Activated CD4-positive, alpha-beta T cell treated with anti-CD3 and anti-CD28 coated beads for 36 hours (primary cell): Measurements from ENCODE around the gene MYOZ1. TPM values are rescaled to one million over a fixed set of nuclear protein-coding genes. Genes with fewer than 3 reads are reported as not detected.

Source experiments
- ATAC-seq: fragments of 200-7000 bp; cut with Tn5 transposase; one replicate; pipeline ENCODE4 v1.10.0; 2021; ENCODE audit warnings: mild to moderate bottlenecking, moderate library complexity
- CTCF ChIA-PET: fragments of 350-600 bp; sonication (Branson Sonifier 250); formaldehyde crosslinking; loops from one replicate; lab custom pipeline; 2021; ENCODE audit warnings: antibody characterized with exemption; lab: Charles Lee
- POLR2A ChIA-PET: fragments of 350-600 bp; sonication (Branson Sonifier 250); formaldehyde crosslinking; loops from one replicate; lab custom pipeline; 2021; ENCODE audit warnings: antibody characterized with exemption, inconsistent platforms; lab: Charles Lee
- DNase-seq: peaks from one replicate; pipeline ENCODE4 v3.0.0-alpha.2; 2020
- H3K27ac Mint-ChIP-seq: one replicate; pipeline ENCODE4 v1.8.0; 2021; ENCODE audit warnings: mixed read lengths
- H3K27me3 Mint-ChIP-seq: one replicate; pipeline ENCODE4 v1.8.0; 2021; ENCODE audit warnings: mixed read lengths
- H3K36me3 Mint-ChIP-seq: one replicate; pipeline ENCODE4 v1.8.0; 2021; ENCODE audit warnings: low read depth, mixed read lengths
- H3K4me1 Mint-ChIP-seq: one replicate; pipeline ENCODE4 v1.8.0; 2021; ENCODE audit warnings: mixed read lengths
- H3K4me3 Mint-ChIP-seq: one replicate; pipeline ENCODE4 v1.8.0; 2021; ENCODE audit warnings: mild to moderate bottlenecking, moderate library complexity, mixed read lengths
- H3K9me3 Mint-ChIP-seq: one replicate; pipeline ENCODE4 v1.8.0; 2021; ENCODE audit warnings: low read depth, mixed read lengths
- intact Hi-C, 2 experiments: fragments of 100-400 bp; cut with DNase I in 1 of 2; cut with micrococcal nuclease in 1 of 2; formaldehyde crosslinking; loops; one replicate each; pipeline versions ENCODE4 v1.14.2 to v1.15.1; 2022 to 2024; cut with DNase I, micrococcal nuclease
- total RNA-seq, 2 experiments: library from RNA; stranded (reverse); gene quantifications; one replicate each; pipeline ENCODE4 v1.2.3, GENCODE V29; 2021

MYOZ1 gene
- total RNA-seq, 2 experiments from 2014 or later = not detected

DNA sequence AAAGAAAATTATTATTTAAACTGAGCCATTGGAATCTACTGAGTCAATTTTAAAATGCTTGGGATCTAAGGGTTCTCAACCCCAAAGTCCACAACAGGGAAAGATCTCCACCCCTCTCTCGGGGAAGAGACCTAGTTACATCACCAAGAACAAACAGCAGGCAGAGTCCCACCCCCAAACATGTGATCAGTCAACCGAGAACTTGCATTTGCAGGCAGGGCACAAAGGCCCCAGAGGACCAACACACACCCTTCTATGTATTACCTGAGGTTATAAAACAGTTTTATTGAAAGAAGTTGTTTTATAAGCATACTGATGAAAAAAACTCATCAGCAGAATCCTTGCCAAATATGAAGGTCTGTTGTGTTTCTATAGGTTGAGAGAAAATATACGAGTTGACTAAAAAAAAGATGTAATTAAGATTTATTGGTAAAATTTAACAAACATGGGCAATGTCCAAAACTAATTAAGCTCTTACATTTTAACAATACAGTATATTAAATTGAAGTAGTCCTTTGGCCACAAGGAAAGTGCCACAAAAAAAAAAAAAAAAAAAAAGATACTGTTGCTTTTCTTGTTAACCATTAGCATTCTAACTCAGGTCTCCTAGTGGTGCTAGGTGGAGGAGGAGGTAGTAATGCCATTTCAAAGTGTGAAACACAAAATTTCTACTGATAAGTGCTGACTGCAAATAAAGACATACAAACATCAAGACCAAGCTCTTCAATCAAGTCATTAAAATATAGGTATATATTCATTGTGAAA is 49.2 kb downstream of the MYOZ1 start:
- Mint-ChIP-seq H3K36me3 (no peaks in the 10 kb centered on the region), H3K27me3 (peaks cover 2% of the 10 kb centered on the region), H3K9me3 (no peaks in the 10 kb centered on the region), H3K27ac (peak overlapping the region; percentile 72), H3K4me1 (peaks cover 15% of the 10 kb centered on the region), H3K4me3 (no peak overlapping the region)
- ATAC-seq (no peak), DNase-seq (peak; percentile 40)
- ChIA-PET CTCF (interaction anchor here (1.5 kb wide), 1 partner anchor 52 kb away, joined by 9 read pairs; no protein-coding TSS in a partner anchor), POLR2A (no interaction called here)
- intact Hi-C loops = no loop called here

DNA sequence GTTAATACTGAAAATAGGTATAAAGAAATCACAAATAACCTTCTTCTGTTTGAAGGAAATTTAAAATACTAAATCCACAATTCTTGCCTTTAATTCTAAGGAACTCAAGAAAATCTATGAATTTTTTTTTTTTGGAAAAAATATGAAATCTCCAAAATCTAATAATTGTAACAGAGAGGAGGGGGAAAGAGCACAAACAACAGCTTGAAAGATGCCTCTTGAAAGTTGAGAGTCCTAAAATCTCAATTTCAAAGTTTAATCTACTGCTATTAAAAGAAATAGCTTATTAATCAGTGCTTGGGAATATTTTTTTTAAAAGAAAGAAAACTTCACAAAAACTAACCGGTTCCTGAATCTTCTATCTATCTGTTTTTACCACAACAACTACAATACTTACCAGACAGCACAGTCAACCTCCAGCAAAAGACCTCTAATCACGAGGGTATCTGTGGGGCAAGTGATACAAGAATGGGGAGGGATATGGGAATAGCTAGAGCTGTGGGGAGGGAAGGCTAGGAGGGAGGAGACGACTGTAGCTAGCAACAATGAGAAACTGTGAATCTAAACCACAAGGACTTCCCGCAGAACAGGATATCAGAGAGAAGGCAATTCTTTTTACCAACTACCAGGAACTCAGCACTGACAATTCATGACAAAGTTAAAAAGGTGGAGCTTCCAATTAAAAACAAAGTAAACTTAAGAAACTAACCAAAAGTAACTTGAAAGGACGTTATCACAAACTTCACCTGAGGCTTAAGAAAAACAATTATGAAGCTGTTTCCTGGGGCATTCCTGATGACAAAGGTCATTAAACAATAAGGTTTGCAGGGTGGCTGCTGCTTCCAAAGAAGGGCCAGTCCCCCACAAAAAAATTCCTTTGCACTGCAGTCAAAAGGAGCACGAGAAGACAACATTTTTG is 50.1 kb downstream of the MYOZ1 start, which contains the start of gene USP54:
TSS of gene USP54 (minus strand) at position 462 of the 919 bp plus-strand sequence. CDS start 15,684 bp downstream, outside the sequence.
- DNase-seq = no peak
- intact Hi-C loops = no loop called here
- peaks cover 15% of the 10 kb centered on the region for H3K4me1 Mint-ChIP-seq
- H3K27ac Mint-ChIP-seq = peak within 1 kb of the TSS; percentile 72
- ChIA-PET CTCF (interaction anchor here (0.5 to 1.5 kb wide), 6 partner anchors 17 to 1250 kb away, joined by 3 to 9 read pairs (median 4); no protein-coding TSS in a partner anchor), POLR2A (interaction anchor here (1.0 kb wide), 1 partner anchor 20 kb away, joined by 4 read pairs; no protein-coding TSS in a partner anchor)
- peak; percentile 69 for ATAC-seq
- H3K27me3 Mint-ChIP-seq = peaks cover 2% of the 10 kb centered on the region
- H3K4me3 Mint-ChIP-seq = peak within 1 kb of the TSS; percentile 17
- H3K9me3 Mint-ChIP-seq = no peaks in the 10 kb centered on the region
- no peaks in the 10 kb centered on the region for H3K36me3 Mint-ChIP-seq

DNA sequence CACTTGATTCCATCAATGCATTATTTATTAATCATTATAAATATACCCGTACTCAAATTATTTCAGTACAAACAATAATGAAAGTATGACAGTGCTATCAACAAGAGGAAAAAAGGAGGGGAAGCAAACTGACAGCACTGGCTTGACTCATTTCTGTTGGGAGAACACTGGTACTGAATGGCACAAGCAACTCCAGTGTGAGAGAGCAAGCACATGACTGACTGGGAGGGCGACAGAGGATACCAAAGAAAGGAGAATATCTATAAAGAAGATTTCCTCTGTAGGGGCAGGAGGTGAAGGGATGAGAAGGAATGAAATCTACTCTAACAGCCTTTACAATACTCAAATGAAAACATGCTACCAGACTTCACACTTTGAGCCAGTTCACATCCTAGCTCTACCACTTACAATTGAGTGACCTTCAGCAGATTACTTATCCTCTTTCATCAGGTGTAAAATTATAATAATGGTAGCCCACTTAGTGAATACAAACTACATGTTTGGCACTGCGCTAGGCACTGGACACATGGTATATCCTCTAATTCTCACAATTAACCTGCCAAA is 51.6 kb downstream of the MYOZ1 start:
- H3K36me3 Mint-ChIP-seq = no peaks in the 10 kb centered on the region
- H3K27me3 Mint-ChIP-seq = peaks cover 2% of the 10 kb centered on the region
- intact Hi-C loops = no loop called here
- H3K4me3 Mint-ChIP-seq = no peak overlapping the region
- DNase-seq (no peak), ATAC-seq (no peak)
- H3K4me1 Mint-ChIP-seq = peaks cover 15% of the 10 kb centered on the region
- no peaks in the 10 kb centered on the region for H3K9me3 Mint-ChIP-seq
- H3K27ac Mint-ChIP-seq = no peak overlapping the region
- ChIA-PET POLR2A (interaction anchor here (1.0 kb wide), 1 partner anchor 21 kb away, joined by 4 read pairs; no protein-coding TSS in a partner anchor), CTCF (no interaction called here)

DNA sequence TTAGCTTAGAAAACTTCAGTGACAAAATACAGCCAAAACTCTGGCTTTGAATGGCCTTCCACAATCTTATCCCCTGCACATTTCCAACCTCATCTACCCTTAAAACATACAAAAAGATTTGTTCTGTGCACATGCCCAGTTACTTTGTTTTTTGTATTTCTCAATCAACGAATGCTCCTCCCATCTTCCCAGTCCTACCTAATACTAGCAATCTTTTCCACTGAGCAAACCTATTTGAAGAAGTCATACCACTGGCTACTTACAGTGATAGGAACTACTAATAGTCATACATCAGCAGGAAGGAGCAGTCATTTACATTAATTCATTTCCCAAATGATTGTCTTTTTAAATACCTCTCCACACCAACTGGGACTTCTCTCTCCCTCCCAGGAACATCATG is 52.6 kb downstream of the MYOZ1 start:
- ATAC-seq (no peak), DNase-seq (no peak)
- intact Hi-C loops = no loop called here
- peaks cover 15% of the 10 kb centered on the region for H3K4me1 Mint-ChIP-seq
- no peak overlapping the region for H3K4me3 Mint-ChIP-seq
- ChIA-PET CTCF (interaction anchor here (0.8 to 1.1 kb wide), 2 partner anchors 12 to 13 kb away, joined by 3 read pairs; no protein-coding TSS in a partner anchor), POLR2A (no interaction called here)
- no peaks in the 10 kb centered on the region for H3K9me3 Mint-ChIP-seq
- peaks cover 2% of the 10 kb centered on the region for H3K27me3 Mint-ChIP-seq
- no peaks in the 10 kb centered on the region for H3K36me3 Mint-ChIP-seq
- H3K27ac Mint-ChIP-seq = no peak overlapping the region

DNA sequence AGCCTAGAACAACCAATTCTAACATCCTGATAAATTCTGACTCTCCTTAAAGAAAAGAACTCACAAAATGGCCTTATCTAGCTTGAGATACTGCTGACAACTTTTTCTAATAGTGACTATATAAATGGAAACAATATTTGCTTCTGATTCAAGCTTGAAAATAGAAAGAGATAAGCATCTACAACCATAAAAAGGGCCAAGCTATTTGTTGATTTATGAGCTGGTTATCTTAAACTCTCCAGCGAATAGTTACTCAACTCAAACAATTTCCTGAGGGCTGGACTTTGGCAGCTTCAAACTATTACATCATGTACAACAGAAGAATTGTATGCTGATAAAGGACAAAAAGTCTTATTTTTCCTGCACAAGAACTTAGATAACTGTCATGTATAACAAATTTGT is 54.7 kb downstream of the MYOZ1 start:
- Mint-ChIP-seq H3K4me3 (no peak overlapping the region), H3K9me3 (no peaks in the 10 kb centered on the region), H3K4me1 (peaks cover 6% of the 10 kb centered on the region), H3K27ac (no peak overlapping the region), H3K27me3 (peaks cover 2% of the 10 kb centered on the region), H3K36me3 (no peaks in the 10 kb centered on the region)
- DNase-seq = no peak
- intact Hi-C loops = no loop called here
- ChIA-PET CTCF (no interaction called here), POLR2A (no interaction called here)
- no peak for ATAC-seq

DNA sequence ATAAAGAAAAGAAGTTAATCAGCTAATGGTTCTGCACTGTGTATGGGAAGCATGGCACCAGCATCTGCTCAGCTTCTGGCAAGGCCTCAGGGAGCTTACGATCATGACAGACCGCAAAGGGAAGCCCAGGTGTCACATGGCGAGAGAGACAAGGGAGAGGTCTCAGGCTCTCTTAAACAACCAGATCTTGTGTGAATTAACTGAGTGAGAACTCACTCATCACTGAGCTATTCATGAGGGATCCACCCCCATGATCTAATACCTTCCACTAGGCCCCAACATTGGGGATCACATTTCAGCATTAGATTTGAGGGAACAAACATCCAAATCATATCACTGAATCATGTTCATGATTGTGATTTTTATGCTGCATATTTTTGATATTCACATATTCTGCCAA is 55.9 kb downstream of the MYOZ1 start:
- Mint-ChIP-seq H3K36me3 (no peaks in the 10 kb centered on the region), H3K27me3 (peaks cover 2% of the 10 kb centered on the region), H3K9me3 (no peaks in the 10 kb centered on the region), H3K27ac (no peak overlapping the region), H3K4me3 (no peak overlapping the region), H3K4me1 (no peaks in the 10 kb centered on the region)
- ChIA-PET POLR2A (no interaction called here), CTCF (interaction anchor here (1.3 to 1.9 kb wide), 2 partner anchors 10 to 16 kb away, joined by 3 to 5 read pairs; no protein-coding TSS in a partner anchor)
- intact Hi-C loops = no loop called here
- no peak for DNase-seq
- no peak for ATAC-seq

DNA sequence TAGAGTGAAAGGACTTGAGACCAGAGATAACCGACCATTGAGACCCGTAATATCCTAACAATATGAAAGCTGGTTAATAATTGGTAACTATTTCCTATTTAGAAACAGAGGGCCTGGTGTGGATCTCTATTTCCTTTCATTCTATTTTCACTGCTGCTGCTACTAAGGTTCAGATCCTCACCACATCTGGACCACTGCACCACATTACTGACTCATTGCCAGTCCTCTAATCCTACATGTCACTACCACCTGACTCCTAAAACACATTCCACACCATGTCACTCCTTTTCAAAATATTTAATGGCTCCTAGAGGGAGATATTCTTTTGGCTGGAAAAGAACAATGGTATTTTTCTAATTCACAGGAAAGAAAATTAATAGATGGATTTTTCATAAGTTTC is 56.5 kb downstream of the MYOZ1 start:
- no peak for DNase-seq
- ChIA-PET POLR2A (no interaction called here), CTCF (interaction anchor here (1.3 to 1.9 kb wide), 2 partner anchors 11 to 17 kb away, joined by 3 to 5 read pairs; no protein-coding TSS in a partner anchor)
- no peak overlapping the region for H3K4me3 Mint-ChIP-seq
- intact Hi-C loops = no loop called here
- no peaks in the 10 kb centered on the region for H3K9me3 Mint-ChIP-seq
- no peak overlapping the region for H3K27ac Mint-ChIP-seq
- H3K4me1 Mint-ChIP-seq = no peaks in the 10 kb centered on the region
- no peaks in the 10 kb centered on the region for H3K36me3 Mint-ChIP-seq
- no peak for ATAC-seq
- peaks cover 2% of the 10 kb centered on the region for H3K27me3 Mint-ChIP-seq

DNA sequence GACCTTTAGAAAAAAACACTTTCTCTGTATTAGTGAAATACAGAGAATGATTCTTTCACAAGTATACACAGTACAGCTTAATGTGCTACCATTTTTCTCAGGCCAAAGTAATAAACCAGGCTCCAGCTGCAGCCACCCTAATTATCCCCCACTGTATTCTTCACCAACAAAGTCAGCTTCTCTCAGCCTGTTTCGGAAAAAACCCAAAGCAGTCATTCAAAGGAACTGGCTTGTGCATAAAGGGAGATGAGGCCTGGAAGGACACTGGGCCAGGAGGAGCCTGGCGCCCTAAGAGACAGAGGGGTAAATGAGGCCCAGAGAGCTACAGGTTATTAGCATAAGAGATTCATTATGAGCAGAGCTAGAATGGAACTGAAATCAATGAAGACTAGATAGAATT is 59.4 kb downstream of the MYOZ1 start:
- ChIA-PET POLR2A (no interaction called here), CTCF (interaction anchor here (1.0 to 1.1 kb wide), 2 partner anchors 12 to 15 kb away, joined by 4 to 5 read pairs; no protein-coding TSS in a partner anchor)
- Mint-ChIP-seq H3K9me3 (no peaks in the 10 kb centered on the region), H3K27ac (no peak overlapping the region), H3K36me3 (no peaks in the 10 kb centered on the region), H3K27me3 (no peaks in the 10 kb centered on the region), H3K4me1 (no peaks in the 10 kb centered on the region), H3K4me3 (no peak overlapping the region)
- no peak for DNase-seq
- no peak for ATAC-seq
- intact Hi-C loops = no loop called here

Other genes with a start within 250 kb of the MYOZ1 start
- gene ANXA7, start 227.4 kb downstream of the MYOZ1 start, total RNA-seq = 100 to 1,000 TPM in 1 of 2 experiments, 10 to 100 TPM in 1; 94.6 to 118 TPM
- 1 to 10 TPM; 1.9 to 2.4 TPM for gene MSS51, start 207.9 kb downstream of the MYOZ1 start, total RNA-seq
- 10 to 100 TPM; 42.3 to 45.3 TPM for gene PPP3CB, start 145.4 kb downstream of the MYOZ1 start, total RNA-seq
- gene USP54, start 50.1 kb downstream of the MYOZ1 start, total RNA-seq = 1 to 10 TPM; 4.3 to 4.5 TPM
- not detected for gene SYNPO2L, start 14.6 kb upstream of the MYOZ1 start, total RNA-seq
- 10 to 100 TPM in 1 of 2 experiments, 1 to 10 TPM in 1; 7.1 to 10.3 TPM for gene AGAP5, start 56.6 kb upstream of the MYOZ1 start, total RNA-seq
- gene SEC24C, start 102.9 kb upstream of the MYOZ1 start, total RNA-seq = 10 to 100 TPM; 84.6 to 88.2 TPM
- gene CHCHD1, start 140.6 kb upstream of the MYOZ1 start, total RNA-seq = 10 to 100 TPM; 12.7 to 37.1 TPM
- gene ZSWIM8, start 144.1 kb upstream of the MYOZ1 start, total RNA-seq = 10 to 100 TPM; 40.1 to 67.3 TPM
- gene NDST2, start 170.1 kb upstream of the MYOZ1 start, total RNA-seq = 10 to 100 TPM; 54.7 to 65.0 TPM
- 10 to 100 TPM; 16.4 to 19.4 TPM for gene CAMK2G, start 233.1 kb upstream of the MYOZ1 start, total RNA-seq